Mesenchymal stem cell (in vitro differentiated cells and primary cell): ENCODE data around the gene FHOD3.

Source experiments
- DNase-seq: peaks from one replicate; pipeline ENCODE4 v3.0.0-alpha.2; 2013
- H2AFZ ChIP-seq: one replicate; pipeline ENCODE4 v1.6.1; 2013; ENCODE audit warnings: low read depth, mild to moderate bottlenecking, control low read depth, inconsistent platforms, low read length, moderate library complexity
- H2AK5ac ChIP-seq: 2 replicates; pipeline ENCODE4 v1.6.1; 2013; ENCODE audit warnings: low read length, moderate library complexity, mild to moderate bottlenecking, inconsistent platforms; ENCODE audit not compliant: severe bottlenecking
- H2BK120ac ChIP-seq: one replicate; pipeline ENCODE4 v1.6.1; 2013; ENCODE audit warnings: low read depth, mild to moderate bottlenecking, inconsistent platforms, low read length, moderate library complexity
- H2BK12ac ChIP-seq, 2 experiments: one replicate each; pipeline ENCODE4 v1.6.1; 2013; ENCODE audit warnings: inconsistent platforms in 2 of 2, low read length in 2 of 2, mild to moderate bottlenecking in 2 of 2, moderate library complexity in 2 of 2, control low read depth in 1 of 2
- H2BK15ac ChIP-seq: one replicate; pipeline ENCODE4 v1.6.1; 2013; ENCODE audit warnings: mild to moderate bottlenecking, low read depth, inconsistent platforms; ENCODE audit not compliant: poor library complexity, severe bottlenecking
- H2BK5ac ChIP-seq: 2 replicates; pipeline ENCODE4 v1.6.1; 2013; ENCODE audit warnings: low read depth, mild to moderate bottlenecking, low read length, control low read depth, inconsistent platforms; ENCODE audit not compliant: poor library complexity, severe bottlenecking
- H3K14ac ChIP-seq, 2 experiments: one replicate each; pipeline ENCODE4 v1.6.1; 2013; ENCODE audit warnings: inconsistent platforms in 2 of 2, low read length in 2 of 2, control low read depth in 1 of 2, mild to moderate bottlenecking in 1 of 2, moderate library complexity in 1 of 2
- H3K18ac ChIP-seq, 2 experiments: one replicate each; pipeline ENCODE4 v1.6.1; 2013; ENCODE audit warnings: inconsistent platforms in 2 of 2, low read length in 2 of 2, control low read depth in 1 of 2, low read depth in 1 of 2, mild to moderate bottlenecking in 1 of 2
- H3K23ac ChIP-seq, 2 experiments: one replicate each; pipeline ENCODE4 v1.6.1; 2013; ENCODE audit warnings: inconsistent platforms in 2 of 2, low read length in 2 of 2, mild to moderate bottlenecking in 2 of 2, moderate library complexity in 2 of 2, control low read depth in 1 of 2
- H3K27ac ChIP-seq: 2 replicates; pipeline ENCODE4 v1.5.1; 2013; ENCODE audit warnings: mild to moderate bottlenecking, moderate library complexity, low read length, control low read depth, inconsistent platforms; ENCODE audit not compliant: poor library complexity, severe bottlenecking
- H3K27me3 ChIP-seq, 2 experiments: 2 replicates each; pipeline versions ENCODE4 v1.6.1 to v1.7.0; 2013; ENCODE audit warnings: low read length in 2 of 2, mild to moderate bottlenecking in 2 of 2, moderate library complexity in 2 of 2, control low read depth in 1 of 2, inconsistent platforms in 1 of 2; ENCODE audit not compliant: control insufficient read depth in 1 of 2, insufficient read depth in 1 of 2
- H3K36me3 ChIP-seq, 2 experiments: 2 replicates each; pipeline versions ENCODE4 v1.6.1 to v1.7.0; 2013; ENCODE audit warnings: low read length in 2 of 2, control low read depth in 1 of 2, inconsistent platforms in 1 of 2, low read depth in 1 of 2, mild to moderate bottlenecking in 1 of 2; ENCODE audit not compliant: insufficient read depth in 2 of 2, control insufficient read depth in 1 of 2
- H3K4ac ChIP-seq, 2 experiments: one replicate each; pipeline ENCODE4 v1.6.1; 2013; ENCODE audit warnings: inconsistent platforms in 2 of 2, low read length in 2 of 2, mild to moderate bottlenecking in 2 of 2, moderate library complexity in 2 of 2, control low read depth in 1 of 2, low read depth in 1 of 2
- H3K4me1 ChIP-seq: 2 replicates; pipeline ENCODE4 v1.6.1; 2013; ENCODE audit warnings: low read depth, low read length, control low read depth; ENCODE audit not compliant: control insufficient read depth, insufficient read depth
- H3K4me2 ChIP-seq: 2 replicates; pipeline ENCODE4 v1.6.1; 2013; ENCODE audit warnings: low read length, mild to moderate bottlenecking, inconsistent platforms; ENCODE audit not compliant: poor library complexity, severe bottlenecking
- H3K4me3 ChIP-seq, 2 experiments: 2 replicates each; pipeline versions ENCODE4 v1.5.1 to v1.7.0; 2013; ENCODE audit warnings: low read length in 2 of 2, mild to moderate bottlenecking in 2 of 2, control low read depth in 1 of 2, low read depth in 1 of 2; ENCODE audit not compliant: insufficient read depth in 1 of 2
- H3K79me1 ChIP-seq: replicated peaks from 2 replicates; pipeline ENCODE4 v1.6.1; 2013; ENCODE audit warnings: mild to moderate bottlenecking, control low read depth, low read length, inconsistent platforms; ENCODE audit not compliant: poor library complexity, severe bottlenecking
- H3K9ac ChIP-seq: 2 replicates; pipeline ENCODE4 v1.7.0; 2013; ENCODE audit warnings: mild to moderate bottlenecking, low read length, moderate library complexity
- H3K9me3 ChIP-seq: 2 replicates; pipeline ENCODE4 v1.7.0; 2013; ENCODE audit warnings: mild to moderate bottlenecking, low read length; ENCODE audit not compliant: control insufficient read depth
- H4K8ac ChIP-seq: one replicate; pipeline ENCODE4 v1.6.1; 2013; ENCODE audit warnings: inconsistent platforms, mild to moderate bottlenecking, low read length, moderate library complexity
- H4K91ac ChIP-seq: one replicate; pipeline ENCODE4 v1.6.1; 2013; ENCODE audit warnings: mild to moderate bottlenecking, low read length, inconsistent platforms
- whole genome bisulfite sequencing: methylation state at CpG from one replicate; pipeline ENCODE4 v1.1.7; 2013; ENCODE audit warnings: mixed read lengths; 5-methylcytosine and 5-hydroxymethylcytosine counted together

The FHOD3 gene

GRCh38 chr18:36630917-36631316 lies 333.4 kb downstream of the FHOD3 start:
- DNase-seq = no peak
- Histone ChIP-seq H2AFZ (no peak overlapping the region), H2BK15ac (no peak overlapping the region), H2BK5ac (peak overlapping the region; percentile 24), H2AK5ac (peak overlapping the region; percentile 15), H3K4ac (no peak overlapping the region), H3K27me3 (no peaks in the 10 kb centered on the region), H3K9me3 (no peaks in the 10 kb centered on the region), H2BK120ac (no peak overlapping the region), H3K79me1 (peaks cover 8% of the 10 kb centered on the region), H3K27ac (no peak overlapping the region), H3K14ac (no peak overlapping the region), H2BK12ac (no peak overlapping the region), H3K4me1 (peaks cover 14% of the 10 kb centered on the region), H4K91ac (no peak overlapping the region), H3K4me2 (no peak overlapping the region), H4K8ac (no peak overlapping the region), H3K36me3 (peaks cover 0 to 7% of the 10 kb centered on the region in 2 experiments), H3K9ac (no peak overlapping the region), H3K4me3 (no peak overlapping the region), H3K23ac (no peak overlapping the region), H3K18ac (no peak overlapping the region)
- WGBS = 94% methylated on average over 1 of the region's 2 CpGs

GRCh38 chr18:36633961-36634412 lies 336.5 kb downstream of the FHOD3 start:
- no peak overlapping the region for H2AFZ ChIP-seq
- no peak for DNase-seq

GRCh38 chr18:36634573-36635216 lies 337.2 kb downstream of the FHOD3 start:
- Histone ChIP-seq H3K9ac (no peak overlapping the region), H3K18ac (no peak overlapping the region), H3K23ac (no peak overlapping the region), H3K14ac (no peak overlapping the region), H4K8ac (no peak overlapping the region), H3K9me3 (no peaks in the 10 kb centered on the region), H3K27me3 (no peaks in the 10 kb centered on the region), H3K4ac (no peak overlapping the region), H3K36me3 (peaks cover 0 to 4% of the 10 kb centered on the region in 2 experiments), H2BK12ac (no peak overlapping the region), H3K4me2 (no peak overlapping the region), H4K91ac (no peak overlapping the region), H3K27ac (peak overlapping the region; percentile 2), H3K4me1 (peaks cover 15% of the 10 kb centered on the region), H2BK15ac (no peak overlapping the region), H2BK5ac (no peak overlapping the region), H2AK5ac (no peak overlapping the region), H2BK120ac (no peak overlapping the region), H3K79me1 (peaks cover 9% of the 10 kb centered on the region), H3K4me3 (no peak overlapping the region), H2AFZ (no peak overlapping the region)
- WGBS = 66% methylated on average over 4 of the region's 7 CpGs
- DNase-seq = peak; percentile 9

More at GRCh38 chr18:36633961-36634412, 336.5 kb downstream of the FHOD3 start:
- no peaks in the 10 kb centered on the region for H3K27me3 ChIP-seq
- no peak overlapping the region for H3K14ac ChIP-seq
- WGBS = 63% methylated on average over 4 of the region's 4 CpGs
- no peak overlapping the region for H2BK5ac ChIP-seq
- peaks cover 0 to 4% of the 10 kb centered on the region in 2 experiments for H3K36me3 ChIP-seq
- no peak overlapping the region for H2AK5ac ChIP-seq
- H3K9me3 ChIP-seq = no peaks in the 10 kb centered on the region
- no peak overlapping the region for H3K4ac ChIP-seq
- H3K4me1 ChIP-seq = peaks cover 17% of the 10 kb centered on the region
- no peak overlapping the region for H4K91ac ChIP-seq
- H2BK15ac ChIP-seq = no peak overlapping the region
- no peak overlapping the region for H3K4me2 ChIP-seq
- H2BK120ac ChIP-seq = no peak overlapping the region
- H3K18ac ChIP-seq = no peak overlapping the region
- H4K8ac ChIP-seq = no peak overlapping the region
- H3K4me3 ChIP-seq = no peak overlapping the region
- H3K9ac ChIP-seq = no peak overlapping the region
- H2BK12ac ChIP-seq = no peak overlapping the region
- H3K79me1 ChIP-seq = peaks cover 10% of the 10 kb centered on the region
- no peak overlapping the region for H3K23ac ChIP-seq
- no peak overlapping the region for H3K27ac ChIP-seq

- peak overlapping the region; percentile 2 for H3K27ac ChIP-seq
- H3K4ac ChIP-seq = no peak overlapping the region
- H2AK5ac ChIP-seq = no peak overlapping the region
- no peak overlapping the region for H3K9ac ChIP-seq
- no peak overlapping the region for H2AFZ ChIP-seq
- peaks cover 0 to 4% of the 10 kb centered on the region in 2 experiments for H3K36me3 ChIP-seq
- no peak overlapping the region for H2BK12ac ChIP-seq
- no peak overlapping the region for H3K4me2 ChIP-seq
- H3K18ac ChIP-seq = no peak overlapping the region
- H2BK5ac ChIP-seq = no peak overlapping the region
- no peak overlapping the region for H2BK15ac ChIP-seq
- no peaks in the 10 kb centered on the region for H3K9me3 ChIP-seq
- no peak overlapping the region for H4K8ac ChIP-seq
- no peak overlapping the region for H4K91ac ChIP-seq
- no peaks in the 10 kb centered on the region for H3K27me3 ChIP-seq
- peaks cover 16% of the 10 kb centered on the region for H3K4me1 ChIP-seq
- H3K14ac ChIP-seq = no peak overlapping the region
- DNase-seq = no peak
- 85% methylated on average over 1 of the region's 2 CpGs for WGBS
- H3K23ac ChIP-seq = no peak overlapping the region
- H3K79me1 ChIP-seq = peaks cover 7% of the 10 kb centered on the region
- no peak overlapping the region for H2BK120ac ChIP-seq
- no peak overlapping the region for H3K4me3 ChIP-seq
Measured at GRCh38 chr18:36635414-36636096, 338.0 kb downstream of the FHOD3 start.
